Measurements from ENCODE around the gene NIN.

Gene NIN

GRCh38 chr14:50758305-50758704 is 72.7 kb downstream of the NIN start:
- TF ChIP-seq CTCF (IDR thresholded peaks at IDR 0.05), result no peak
- Histone ChIP-seq H3K36me3 (peaks cover 95% of the 10 kb centered on the region), H3K27me3 (no peaks in the 10 kb centered on the region), H3K9me3 (no peaks in the 10 kb centered on the region), H3K4me3 (ENCODE audit: low read depth in 1 of 2, low read length in 1 of 2) (no peak overlapping the region), H3K27ac (peak overlapping the region; percentile 92), H3K4me1 (ENCODE audit: control insufficient read depth in 1 of 2, insufficient read depth in 1 of 2, low read depth in 1 of 2, low read length in 1 of 2) (peaks cover 22 to 34% of the 10 kb centered on the region in 2 experiments)

GRCh38 chr14:50757702-50758101 is 73.3 kb downstream of the NIN start:
- Histone ChIP-seq H3K27ac (peak overlapping the region; percentile 92), H3K4me1 (ENCODE audit: control insufficient read depth in 1 of 2, insufficient read depth in 1 of 2, low read depth in 1 of 2, low read length in 1 of 2) (peaks cover 22 to 34% of the 10 kb centered on the region in 2 experiments), H3K4me3 (ENCODE audit: low read depth in 1 of 2, low read length in 1 of 2) (no peak overlapping the region), H3K36me3 (peaks cover 95% of the 10 kb centered on the region), H3K27me3 (no peaks in the 10 kb centered on the region), H3K9me3 (no peaks in the 10 kb centered on the region)
- TF ChIP-seq CTCF (IDR thresholded peaks at IDR 0.05), result no peak

- H3K27ac ChIP-seq, result peak overlapping the region; percentile 92
- TF ChIP-seq CTCF (IDR thresholded peaks at IDR 0.05), result no peak
- H3K4me3 ChIP-seq (ENCODE audit: low read depth in 1 of 2, low read length in 1 of 2), result no peak overlapping the region
- no peaks in the 10 kb centered on the region for H3K9me3 ChIP-seq
- H3K27me3 ChIP-seq, result no peaks in the 10 kb centered on the region
- H3K36me3 ChIP-seq, result peaks cover 95% of the 10 kb centered on the region
- H3K4me1 ChIP-seq (ENCODE audit: control insufficient read depth in 1 of 2, insufficient read depth in 1 of 2, low read depth in 1 of 2, low read length in 1 of 2), result peaks cover 22 to 34% of the 10 kb centered on the region in 2 experiments
Measured at GRCh38 chr14:50756300-50756699, 74.7 kb downstream of the NIN start.

- Histone ChIP-seq H3K9me3 (no peaks in the 10 kb centered on the region), H3K4me1 (ENCODE audit: control insufficient read depth in 1 of 2, insufficient read depth in 1 of 2, low read depth in 1 of 2, low read length in 1 of 2) (peaks cover 11 to 19% of the 10 kb centered on the region in 2 experiments), H3K36me3 (peaks cover 92% of the 10 kb centered on the region)
Measured at GRCh38 chr14:50750323-50750722, 80.6 kb downstream of the NIN start.

GRCh38 chr14:50745401-50746058 is 85.4 kb downstream of the NIN start:
- Histone ChIP-seq H3K27me3 (no peaks in the 10 kb centered on the region), H3K4me1 (ENCODE audit: control insufficient read depth in 1 of 2, insufficient read depth in 1 of 2, low read depth in 1 of 2, low read length in 1 of 2) (peaks cover 4 to 11% of the 10 kb centered on the region in 2 experiments), H3K9me3 (no peaks in the 10 kb centered on the region), H3K4me3 (ENCODE audit: low read depth in 1 of 2, low read length in 1 of 2) (no peak overlapping the region), H3K27ac (no peak overlapping the region), H3K36me3 (peaks cover 95% of the 10 kb centered on the region)
- TF ChIP-seq CTCF (IDR thresholded peaks at IDR 0.05), result no peak

More at GRCh38 chr14:50750323-50750722, 80.6 kb downstream of the NIN start:
- TF ChIP-seq CTCF (IDR thresholded peaks at IDR 0.05), result no peak
- Histone ChIP-seq H3K4me3 (ENCODE audit: low read depth in 1 of 2, low read length in 1 of 2) (no peak overlapping the region), H3K27me3 (no peaks in the 10 kb centered on the region), H3K27ac (no peak overlapping the region)
